Kidney (tissue), 14 donors: ENCODE data around the gene PYROXD2. TPM values are rescaled to one million over a fixed set of nuclear protein-coding genes. Genes with fewer than 3 reads are reported as not detected.

Experiments used
- DNase-seq, 5 donors: peaks; one replicate each; pipeline ENCODE4 v3.0.0-alpha.2; 2013 to 2020
- FAIRE-seq: peaks from 2 replicates; lab custom pipeline; 2012; peaks lifted over from hg19 to GRCh38; lab: Jason Lieb, UNC
- H3K27ac ChIP-seq, 2 donors: one replicate each; pipeline ENCODE4 v1.7.0; 2013; ENCODE audit warnings: low read depth in 2 of 2, low read length in 2 of 2, inconsistent platforms in 1 of 2
- H3K27me3 ChIP-seq: one replicate; pipeline ENCODE4 v1.7.1; 2013; ENCODE audit warnings: low read length, inconsistent platforms; ENCODE audit not compliant: control insufficient read depth, insufficient read depth
- H3K36me3 ChIP-seq, 3 donors: one replicate each; pipeline versions ENCODE4 v1.7.0 to v1.7.1; 2013; ENCODE audit warnings: low read length in 3 of 3, control low read depth in 1 of 3, inconsistent platforms in 1 of 3; ENCODE audit not compliant: insufficient read depth in 3 of 3, control insufficient read depth in 2 of 3
- H3K4me1 ChIP-seq, 3 donors: one replicate each; pipeline versions ENCODE4 v1.7.0 to v1.7.1; 2013; ENCODE audit warnings: low read length in 3 of 3, inconsistent platforms in 1 of 3, low read depth in 1 of 3; ENCODE audit not compliant: control insufficient read depth in 2 of 3, insufficient read depth in 2 of 3
- H3K4me3 ChIP-seq, 3 donors: one replicate each; pipeline versions ENCODE4 v1.7.0 to v1.8.1; 2013; ENCODE audit warnings: low read length in 3 of 3, control low read depth in 1 of 3, inconsistent platforms in 1 of 3
- H3K9ac ChIP-seq, 3 donors: one replicate each; pipeline versions ENCODE4 v1.7.0 to v1.7.1; 2013; ENCODE audit warnings: low read length in 3 of 3, control low read depth in 1 of 3, inconsistent platforms in 1 of 3
- H3K9me3 ChIP-seq, 3 donors: one replicate each; pipeline versions ENCODE4 v1.7.0 to v1.7.1; 2013; ENCODE audit warnings: low read length in 3 of 3, control low read depth in 1 of 3, inconsistent platforms in 1 of 3; ENCODE audit not compliant: control insufficient read depth in 2 of 3, insufficient read depth in 1 of 3
- intact Hi-C: fragments of 100-400 bp; cut with DNase I; formaldehyde crosslinking; loops from one replicate; pipeline ENCODE4 v1.11.1; 2022
- polyA plus RNA-seq: library from polyadenylated mRNA; stranded (reverse); fragments of 350-450 nt; fragmentation: Illumina TruSeq; extraction: RNeasy Lipid Tissue Mini Kit (QIAGEN cat#74804); gene quantifications from one replicate; pipeline ENCODE4 v1.2.3, GENCODE V29; 2014; ENCODE audit warnings: low read depth, low replicate concordance; ENCODE audit not compliant: insufficient read depth
- total RNA-seq: library from RNA; stranded (reverse); fragmentation: NEBNext Ultra II Directional; extraction: Animal tissue kit (Norgen Biotek cat#: 25700); gene quantifications from one replicate; pipeline ENCODE4 v1.2.1, GENCODE V29; 2021
- TF ChIP-seq, protein P1 (sequence below): IDR thresholded peaks from 3 replicates; pipeline ENCODE4 v1.5.1; 2012; ENCODE audit warnings: mild to moderate bottlenecking, moderate library complexity, borderline replicate concordance; ENCODE audit not compliant: insufficient read depth; ENCODE audit errors: extremely low read depth
- donor health status: control.
- donor health status: control.
- donor health status: control.
- donor health status: control.
- donor health status: control.
- donor health status: DM: yes; HTN: yes; CAD: no.
- donor health status: Normal renal cell carcinoma (clear cell type).

PYROXD2 gene
- total and polyA plus RNA-seq, 2 donors from 2014 or later: 7.8 to 14.1 TPM

DNA sequence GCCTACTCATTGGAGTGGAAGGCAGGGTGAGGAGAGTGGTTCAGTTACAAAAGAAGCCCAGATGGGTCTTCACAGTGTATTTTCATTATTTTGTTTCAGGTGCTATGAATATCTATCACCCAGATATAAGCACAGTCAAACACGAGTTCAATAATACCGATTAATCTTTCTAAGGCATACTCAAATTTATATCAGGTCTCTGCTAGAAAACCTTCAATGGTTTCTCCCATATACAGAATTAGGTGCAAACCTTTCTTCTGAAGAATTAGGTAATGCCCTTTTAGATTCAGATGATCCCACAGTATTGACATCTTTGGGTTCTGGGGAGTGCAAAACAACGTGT lies 46.5 kb upstream of the PYROXD2 start:
- no peaks in the 10 kb centered on the region for H3K4me1 ChIP-seq
- no peak overlapping the region for H3K27ac ChIP-seq
- no peak overlapping the region for H3K9ac ChIP-seq
- FAIRE-seq (no peak), DNase-seq (no peak)
- no peak overlapping the region for H3K4me3 ChIP-seq
- H3K27me3 ChIP-seq: no peaks in the 10 kb centered on the region
- intact Hi-C loops: no loop called here
- no peaks in the 10 kb centered on the region for H3K36me3 ChIP-seq
- no peaks in the 10 kb centered on the region for H3K9me3 ChIP-seq
- TF ChIP-seq, protein P1, sequence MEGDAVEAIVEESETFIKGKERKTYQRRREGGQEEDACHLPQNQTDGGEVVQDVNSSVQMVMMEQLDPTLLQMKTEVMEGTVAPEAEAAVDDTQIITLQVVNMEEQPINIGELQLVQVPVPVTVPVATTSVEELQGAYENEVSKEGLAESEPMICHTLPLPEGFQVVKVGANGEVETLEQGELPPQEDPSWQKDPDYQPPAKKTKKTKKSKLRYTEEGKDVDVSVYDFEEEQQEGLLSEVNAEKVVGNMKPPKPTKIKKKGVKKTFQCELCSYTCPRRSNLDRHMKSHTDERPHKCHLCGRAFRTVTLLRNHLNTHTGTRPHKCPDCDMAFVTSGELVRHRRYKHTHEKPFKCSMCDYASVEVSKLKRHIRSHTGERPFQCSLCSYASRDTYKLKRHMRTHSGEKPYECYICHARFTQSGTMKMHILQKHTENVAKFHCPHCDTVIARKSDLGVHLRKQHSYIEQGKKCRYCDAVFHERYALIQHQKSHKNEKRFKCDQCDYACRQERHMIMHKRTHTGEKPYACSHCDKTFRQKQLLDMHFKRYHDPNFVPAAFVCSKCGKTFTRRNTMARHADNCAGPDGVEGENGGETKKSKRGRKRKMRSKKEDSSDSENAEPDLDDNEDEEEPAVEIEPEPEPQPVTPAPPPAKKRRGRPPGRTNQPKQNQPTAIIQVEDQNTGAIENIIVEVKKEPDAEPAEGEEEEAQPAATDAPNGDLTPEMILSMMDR: no peak

DNA sequence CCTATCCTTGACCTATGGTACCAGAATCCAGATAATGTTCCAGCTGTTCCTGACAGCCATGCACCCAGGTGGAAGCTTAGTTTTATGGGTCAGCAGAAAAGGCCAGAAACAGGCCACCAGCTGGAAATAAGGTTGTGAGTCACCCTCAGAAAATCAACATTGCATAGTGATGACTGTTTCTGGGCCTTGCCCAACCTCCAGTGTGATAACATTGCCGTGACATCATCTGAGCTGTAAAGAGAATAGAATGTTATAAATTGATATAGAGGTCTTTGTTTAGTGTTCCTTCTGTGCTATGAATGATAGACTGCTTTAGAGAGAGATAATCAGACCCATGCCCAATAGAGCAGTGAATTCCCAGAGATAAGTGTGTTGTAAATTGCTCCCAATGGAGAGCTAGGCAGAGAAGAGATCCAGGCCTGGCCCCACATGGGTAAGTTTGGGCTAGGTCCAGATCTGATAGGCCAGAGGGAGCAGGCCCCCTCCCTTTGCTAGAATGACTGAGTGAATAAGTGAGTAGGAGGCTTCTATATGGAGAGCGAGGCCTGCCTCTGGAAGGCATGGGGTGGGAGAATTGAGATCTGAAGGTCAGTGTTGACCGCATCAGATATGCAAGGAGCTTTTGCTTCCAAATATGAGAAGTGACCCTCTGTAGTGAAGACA lies 46.0 kb upstream of the PYROXD2 start:
- Histone ChIP-seq H3K4me3 (no peak overlapping the region), H3K4me1 (no peaks in the 10 kb centered on the region), H3K27ac (no peak overlapping the region), H3K9me3 (no peaks in the 10 kb centered on the region), H3K27me3 (no peaks in the 10 kb centered on the region), H3K9ac (no peak overlapping the region), H3K36me3 (no peaks in the 10 kb centered on the region)
- intact Hi-C loops: no loop called here
- no peak for FAIRE-seq
- TF ChIP-seq, protein P1: no peak
- peak in 1 of 5 donors; percentile 33 for DNase-seq

DNA sequence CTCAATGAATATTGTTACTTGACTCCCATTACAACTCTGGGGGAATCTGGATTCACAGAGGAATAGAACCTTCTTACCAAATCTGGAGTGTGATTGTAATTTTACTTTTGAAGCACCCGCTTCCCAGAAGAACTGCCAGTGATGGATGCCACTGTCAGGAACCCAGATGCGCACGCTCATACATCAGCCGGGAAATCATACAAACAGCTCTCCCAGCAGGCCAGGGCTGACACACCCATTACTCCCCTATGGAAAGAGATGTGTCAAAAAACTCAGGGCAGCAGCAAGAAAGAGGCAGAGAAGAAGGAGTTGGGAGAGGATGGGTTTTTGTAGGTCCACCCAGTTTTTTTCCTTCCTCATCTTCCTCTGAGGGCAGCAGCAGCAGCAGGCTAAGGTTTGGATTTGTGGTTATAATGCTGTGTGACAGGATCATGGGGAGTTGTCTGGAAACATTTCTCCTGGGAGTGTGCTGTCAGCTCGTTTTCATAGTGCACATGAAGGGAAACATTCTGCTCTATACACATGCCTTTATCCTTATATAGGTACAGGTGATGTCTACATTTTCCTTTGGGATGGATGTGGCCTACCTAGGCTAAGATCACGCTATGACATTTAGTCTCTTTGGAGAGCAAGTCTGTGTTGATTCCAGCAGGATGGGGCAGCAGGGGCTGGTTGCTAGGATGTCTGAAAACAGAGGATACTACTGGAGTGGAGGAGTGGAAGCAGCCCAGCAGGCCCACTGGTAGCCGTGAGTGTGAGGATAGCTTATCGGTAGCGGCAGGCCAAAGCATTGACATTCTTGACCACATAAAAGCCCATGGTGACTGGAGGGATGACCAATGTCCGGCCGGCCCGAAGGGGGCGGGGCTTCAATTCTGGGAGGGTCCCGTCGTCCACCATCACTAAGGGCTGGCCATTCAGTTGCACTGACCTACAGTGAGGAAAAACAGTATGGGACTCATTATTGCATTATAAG lies 44.1 kb upstream of the PYROXD2 start:
- Histone ChIP-seq H3K27ac (no peak overlapping the region), H3K4me3 (no peak overlapping the region), H3K9ac (no peak overlapping the region), H3K9me3 (no peaks in the 10 kb centered on the region), H3K4me1 (no peaks in the 10 kb centered on the region), H3K36me3 (no peaks in the 10 kb centered on the region), H3K27me3 (no peaks in the 10 kb centered on the region)
- no peak for DNase-seq
- TF ChIP-seq, protein P1: no peak
- intact Hi-C loops: no loop called here
- no peak for FAIRE-seq
